ENCODE results near the gene USP2.

USP2 gene

DNA sequence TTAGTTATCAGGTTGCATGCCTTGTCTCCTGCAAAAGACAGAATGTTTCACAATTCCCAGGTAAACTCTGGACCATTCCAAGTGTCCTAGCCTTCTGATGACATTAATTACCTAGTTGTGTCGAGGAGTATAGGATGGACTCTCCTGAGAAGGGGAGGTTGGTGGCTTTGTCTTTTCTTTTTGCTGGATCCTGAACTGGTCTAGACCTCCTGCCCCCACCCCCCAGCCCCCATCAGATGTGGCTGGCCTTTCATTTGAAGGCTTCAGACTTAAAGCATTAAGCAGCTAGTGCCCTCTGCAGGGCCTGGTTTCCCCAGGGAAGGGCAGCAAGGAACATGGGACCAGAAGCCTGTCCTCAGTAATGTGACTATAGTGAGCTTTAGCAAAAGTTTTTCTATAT, 74.3 kb downstream of the USP2 start:
- no peak for DNase-seq (ENCODE audit: low read depth in 2 of 3, low spot score in 1 of 3)

DNA sequence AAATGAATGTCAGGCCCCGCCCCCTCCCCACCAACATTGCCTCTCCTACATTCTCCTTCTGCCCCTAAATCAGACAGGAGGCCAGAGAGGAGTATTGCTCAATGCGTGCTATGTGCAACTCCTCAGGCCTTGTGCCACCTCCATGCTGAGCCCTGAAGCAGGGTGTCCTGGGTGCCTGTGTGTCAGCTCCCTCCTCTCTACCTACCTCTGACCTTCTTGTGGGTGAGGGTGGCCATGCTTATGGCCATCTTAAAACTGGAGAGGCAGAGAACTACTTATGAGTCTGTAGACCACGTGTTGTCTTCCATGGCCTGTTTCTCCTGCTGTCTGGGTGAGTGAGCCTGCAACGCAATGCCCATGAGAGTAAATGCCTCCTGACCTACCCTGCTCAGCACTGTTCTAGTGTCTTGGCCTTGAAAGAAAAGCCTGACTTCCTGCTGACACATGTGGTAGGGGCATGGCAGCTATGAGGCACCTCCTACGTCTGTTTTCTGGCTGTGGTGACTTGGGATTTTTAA, 75.1 kb downstream of the USP2 start:
- no peak for DNase-seq (ENCODE audit: low read depth in 2 of 3, low spot score in 1 of 3)

DNA sequence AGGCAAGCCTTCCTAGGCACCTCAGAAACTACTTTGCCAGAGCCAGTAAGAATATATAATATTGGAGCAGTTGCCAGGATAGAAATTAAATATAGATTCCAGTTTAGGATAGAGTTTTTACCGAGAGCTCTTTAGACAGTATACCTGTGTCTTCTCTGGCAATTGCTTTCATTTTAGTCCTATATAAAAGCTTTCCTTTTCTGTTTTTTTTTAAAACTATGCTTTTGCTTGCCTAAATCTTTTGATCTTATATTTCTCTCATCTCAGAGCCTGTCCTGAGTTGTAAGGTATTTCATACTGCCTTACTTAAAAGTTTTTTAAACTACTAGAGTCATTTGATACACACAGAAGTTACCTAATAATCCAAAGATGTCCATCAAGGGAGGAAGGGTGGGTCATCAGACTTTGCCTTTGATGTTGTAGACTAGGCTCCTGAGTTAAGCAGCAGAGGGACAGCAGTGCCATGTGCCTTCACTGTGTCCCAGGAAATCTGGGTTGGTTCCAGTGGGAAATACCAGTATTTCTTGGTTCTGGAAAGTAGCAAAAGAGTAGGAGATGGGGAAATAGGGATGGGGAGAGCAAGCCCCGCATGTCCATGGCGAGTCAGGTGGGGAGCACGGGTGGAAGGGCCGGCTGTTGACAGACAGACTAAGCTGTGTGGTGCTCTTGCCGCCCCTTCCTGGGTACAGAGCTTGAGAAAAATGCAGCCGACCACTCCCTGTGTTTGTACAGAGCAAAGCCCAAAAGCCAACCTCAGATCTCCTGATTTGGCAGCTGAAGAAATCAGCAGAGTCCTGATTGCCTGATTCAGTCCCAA, 75.7 kb downstream of the USP2 start:
- DNase-seq (ENCODE audit: low read depth in 2 of 3, low spot score in 1 of 3), result no peak
